Activated CD4-positive, alpha-beta T cell treated with anti-CD3 and anti-CD28 coated beads for 4 hours (primary cell): ENCODE results near the gene SCUBE3.

Experiments
- DNase-seq, 2 donors: peaks; one replicate each; pipeline ENCODE4 v3.0.0-alpha.2; 2020

SCUBE3 gene

GRCh38 chr6:35181933-35182612, 31.7 kb upstream of the SCUBE3 start:
- DNase-seq: no peak

DNA sequence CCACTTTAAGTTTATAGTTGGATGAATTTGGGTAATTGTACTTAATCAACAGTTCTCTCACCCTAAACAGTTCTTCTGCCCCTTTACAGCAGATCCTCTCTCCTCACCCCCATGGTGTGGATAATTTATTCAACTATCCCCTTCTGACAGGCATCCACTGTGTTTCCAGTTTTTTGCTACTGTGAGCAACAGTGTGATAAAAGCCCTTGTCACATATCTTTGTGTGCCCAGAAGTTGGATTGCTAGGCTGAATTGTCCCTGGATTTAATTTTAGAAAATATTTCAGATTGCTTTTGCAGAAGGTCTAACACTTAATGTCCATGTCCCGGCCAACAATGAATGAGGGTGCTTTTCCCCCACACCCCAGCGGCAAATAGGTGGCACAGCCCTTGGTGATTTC, 30.5 kb upstream of the SCUBE3 start:
- no peak for DNase-seq

DNA sequence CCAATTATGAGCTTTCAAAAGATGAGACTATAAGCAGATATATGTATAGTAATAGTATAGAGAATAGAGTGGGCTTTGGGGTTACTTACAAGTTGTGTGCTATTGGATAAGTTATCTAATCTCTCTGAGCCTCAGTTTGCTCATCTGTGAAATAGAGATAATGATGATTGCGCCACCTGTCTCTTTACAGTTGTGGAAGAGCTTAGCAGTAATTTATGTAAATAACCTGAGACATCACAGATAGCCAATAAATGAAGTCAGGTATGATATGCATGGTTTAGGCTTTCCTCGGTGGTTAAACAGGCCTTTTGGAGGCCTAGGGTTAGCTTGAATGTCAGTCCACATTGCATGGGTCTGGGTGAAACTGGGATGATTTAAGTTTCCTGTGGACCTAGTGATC, 29.8 kb upstream of the SCUBE3 start:
- no peak for DNase-seq

- DNase-seq: no peak
Measured at GRCh38 chr6:35184580-35185301, 29.0 kb upstream of the SCUBE3 start.

DNA sequence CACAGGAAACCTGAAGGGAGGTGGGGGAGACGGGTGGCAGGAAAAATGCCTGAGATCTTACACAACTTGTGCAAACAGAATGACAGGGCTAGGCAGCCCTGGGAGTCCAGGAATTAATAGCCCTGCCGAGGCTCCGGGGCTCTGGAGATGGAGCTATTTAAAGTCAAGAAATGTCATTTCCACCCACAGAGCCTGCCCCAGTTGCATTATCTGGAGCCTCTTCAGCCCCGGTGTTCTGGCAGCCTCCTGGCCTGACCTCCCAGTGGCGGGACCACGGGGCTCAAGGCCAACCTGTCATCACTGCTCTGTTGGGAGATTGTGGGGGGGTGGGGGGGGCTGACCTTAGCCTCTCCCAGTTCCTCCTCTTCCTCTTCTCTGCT, 28.5 kb upstream of the SCUBE3 start:
- no peak for DNase-seq

GRCh38 chr6:35185971-35186370, 27.8 kb upstream of the SCUBE3 start:
- no peak for DNase-seq

DNA sequence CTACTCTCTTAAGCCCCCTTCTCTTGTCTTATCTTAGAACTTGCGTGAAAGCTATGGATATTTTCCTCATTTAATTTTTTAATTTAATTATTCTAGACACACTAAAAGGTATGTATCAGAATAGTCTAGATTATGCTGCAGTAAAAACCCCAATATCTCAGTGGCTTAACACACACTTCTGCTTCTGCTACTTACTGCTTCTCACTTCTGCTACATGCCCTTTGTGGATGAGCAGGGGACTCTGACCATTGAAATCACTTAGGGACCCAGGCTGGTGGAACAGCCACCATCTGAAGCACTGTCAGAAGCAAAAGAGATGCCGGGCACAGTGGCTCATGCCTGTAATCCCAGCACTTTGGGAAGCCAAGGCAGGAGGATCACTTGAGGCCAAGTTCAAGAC, 27.2 kb upstream of the SCUBE3 start:
- DNase-seq: no peak

DNA sequence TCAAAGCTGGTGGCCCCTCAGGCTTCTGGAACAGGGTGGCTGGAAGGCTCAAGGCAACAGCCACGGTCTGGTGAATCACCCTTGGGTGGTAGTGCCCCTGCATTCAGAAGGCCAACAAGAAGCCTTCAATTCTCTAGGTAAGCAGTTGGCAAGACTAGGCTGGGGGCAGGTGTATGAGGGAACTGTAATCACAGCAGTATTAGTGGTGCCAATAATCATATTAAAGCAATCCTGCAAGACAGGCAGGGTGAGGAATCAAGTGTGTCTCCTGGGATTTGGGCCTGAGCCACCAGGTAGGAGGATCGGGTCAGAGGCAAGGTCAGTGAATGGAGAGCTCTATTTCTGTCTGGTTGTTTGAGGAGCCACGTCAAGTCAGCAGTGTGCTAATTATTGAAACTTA, 24.9 kb upstream of the SCUBE3 start:
- no peak for DNase-seq

DNA sequence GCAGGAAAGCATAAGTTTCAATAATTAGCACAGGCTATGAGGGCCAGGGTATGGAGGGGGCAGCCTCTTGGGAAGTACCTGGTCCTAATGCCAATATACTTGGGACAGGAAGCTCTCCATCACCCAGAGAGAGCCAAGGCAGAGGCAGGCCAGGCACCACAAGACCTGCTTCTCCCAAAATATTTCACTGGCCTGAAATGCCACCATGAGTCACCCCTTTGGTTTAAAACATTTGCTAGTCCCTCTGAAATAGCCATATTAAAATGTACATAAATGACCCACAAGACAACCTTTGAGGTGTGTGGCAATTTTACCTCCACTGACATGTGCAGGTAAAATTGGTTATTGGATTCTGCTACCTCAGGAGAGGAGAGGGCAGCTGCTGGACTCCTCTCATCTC, 23.4 kb upstream of the SCUBE3 start:
- no peak for DNase-seq

DNA sequence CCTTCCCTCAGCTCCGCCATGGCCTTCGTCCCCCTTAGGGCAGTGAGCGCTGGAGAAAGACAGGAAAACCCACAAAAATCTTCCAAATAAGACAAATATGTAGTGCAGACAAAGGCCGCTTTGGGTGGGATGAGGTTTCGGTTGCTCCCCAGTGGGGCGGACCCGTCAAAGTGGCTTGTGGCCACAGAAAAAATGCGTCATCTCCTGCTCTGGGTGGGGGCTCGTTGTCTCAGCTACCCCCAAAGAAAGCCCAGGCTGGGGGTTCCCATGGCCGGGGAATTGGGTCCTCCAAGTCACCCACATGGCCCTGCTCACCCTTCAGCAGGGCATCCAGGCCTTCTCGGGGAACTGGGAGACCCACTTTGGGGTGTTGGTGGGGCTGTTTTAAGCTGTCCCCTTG, 21.9 kb upstream of the SCUBE3 start:
- no peak for DNase-seq

DNA sequence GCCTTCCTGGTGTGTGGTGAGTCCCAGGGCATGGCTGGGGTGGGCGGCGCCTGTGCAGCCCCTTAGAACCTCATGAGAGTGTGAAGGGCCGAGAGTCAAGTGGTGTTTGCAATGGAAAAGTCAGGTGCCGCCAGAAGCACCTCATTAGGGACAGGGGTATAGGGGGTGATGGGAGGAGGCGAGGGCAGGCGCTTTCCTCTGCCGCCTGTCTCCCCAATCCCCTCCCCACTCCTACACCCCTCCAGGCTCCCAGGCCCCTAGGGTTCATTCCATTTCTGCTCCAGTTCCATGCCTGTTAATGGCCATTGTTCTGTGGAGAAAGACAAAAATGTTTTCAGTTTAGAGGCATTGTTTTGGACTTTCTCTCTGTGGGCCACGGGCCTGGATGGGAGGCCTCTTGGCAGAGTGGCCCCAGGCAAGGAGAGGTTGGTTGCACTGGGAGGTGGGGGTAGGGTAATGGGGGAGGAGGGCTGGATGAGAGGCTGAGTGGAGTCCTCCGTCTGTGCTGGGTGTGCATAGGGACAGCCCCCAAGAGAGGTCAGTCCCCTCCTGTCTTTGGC, 21.4 kb upstream of the SCUBE3 start:
- DNase-seq: no peak

DNA sequence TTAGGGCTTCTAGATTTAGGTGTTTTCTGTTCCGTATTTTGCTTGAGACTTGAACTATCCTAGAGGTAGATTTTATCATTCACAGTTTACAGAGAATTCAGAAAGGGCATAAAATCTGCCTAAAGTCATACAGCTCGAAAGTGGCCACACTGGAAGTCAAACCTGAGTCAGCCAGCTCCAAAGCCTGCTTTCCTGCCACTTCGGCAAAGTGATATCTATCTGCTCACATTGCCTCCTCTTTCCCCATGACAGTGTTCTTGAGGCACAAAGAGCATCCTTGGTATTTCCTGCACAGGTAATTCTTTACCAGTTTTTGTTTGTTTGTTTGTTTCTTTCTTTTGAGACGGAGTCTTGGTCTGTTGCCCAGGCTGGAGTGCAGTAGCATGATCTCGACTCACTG, 19.4 kb upstream of the SCUBE3 start:
- no peak for DNase-seq

- DNase-seq: no peak
Measured at GRCh38 chr6:35195120-35195780, 18.5 kb upstream of the SCUBE3 start.

DNA sequence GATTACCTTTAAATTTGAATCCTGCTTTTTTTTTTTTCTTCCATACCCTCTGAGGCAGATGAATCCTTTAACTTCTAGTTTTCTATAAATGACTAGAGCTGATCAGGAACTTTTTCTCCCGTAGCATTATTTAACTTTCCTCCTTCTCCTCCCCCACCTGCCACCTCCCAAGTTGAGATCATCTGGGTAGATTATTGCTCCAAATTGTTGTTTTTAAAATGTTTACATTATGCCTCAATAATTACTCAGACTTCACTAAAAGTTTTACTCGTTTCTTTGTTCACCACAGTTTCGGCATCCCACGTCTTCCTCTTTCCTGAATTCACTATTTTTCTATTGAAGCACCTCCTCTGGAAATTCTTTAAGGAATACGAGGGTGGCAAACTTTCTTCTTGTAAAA, 16.6 kb upstream of the SCUBE3 start:
- DNase-seq: no peak

DNA sequence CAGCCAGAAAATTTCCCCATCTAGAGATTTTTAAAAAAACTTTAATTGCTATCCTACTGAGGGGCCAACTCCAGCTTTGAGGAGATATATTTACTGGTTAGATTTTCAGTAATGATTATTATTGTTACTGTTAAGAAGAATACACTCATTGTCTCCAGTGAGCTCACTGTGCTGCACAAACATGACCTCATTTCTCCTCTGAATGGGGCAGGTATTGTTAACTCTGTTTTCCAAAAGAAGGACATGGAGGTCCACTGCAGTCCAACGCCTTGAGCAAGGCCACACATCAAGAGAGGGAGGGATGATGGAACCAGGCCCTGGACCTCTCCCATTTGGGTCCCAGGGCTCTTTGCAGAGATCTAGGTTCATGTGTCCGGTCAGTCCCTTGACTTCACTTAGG, 13.9 kb upstream of the SCUBE3 start:
- DNase-seq: no peak

- DNase-seq: no peak
Measured at GRCh38 chr6:35202066-35202546, 11.7 kb upstream of the SCUBE3 start.

DNA sequence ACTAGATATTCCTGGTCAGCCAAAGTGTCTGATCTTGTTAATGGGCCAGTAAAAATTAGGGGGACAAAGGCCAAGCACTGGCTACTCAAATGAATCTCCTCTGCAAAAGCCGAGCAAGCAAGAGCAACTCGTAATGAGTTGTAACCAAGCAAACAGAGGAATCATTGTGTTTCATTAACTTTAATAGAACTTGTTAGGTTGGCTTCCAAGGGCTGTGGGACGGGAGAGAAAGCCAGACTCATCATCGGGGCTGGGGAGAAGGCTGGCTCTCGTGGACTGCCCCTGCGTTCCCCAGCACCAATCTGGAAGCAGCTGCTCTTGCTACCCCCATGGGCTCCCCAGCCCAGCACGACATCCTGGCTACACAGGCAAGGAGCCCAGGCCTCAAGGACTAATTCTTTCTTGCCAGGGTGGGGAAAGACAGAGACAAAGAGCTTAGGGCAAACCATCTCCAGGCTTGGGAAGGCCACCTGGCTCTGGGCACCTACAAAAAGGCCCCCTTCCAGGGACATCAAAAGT, 10.5 kb upstream of the SCUBE3 start:
- DNase-seq: no peak

- no peak for DNase-seq
Measured at GRCh38 chr6:35203680-35204079, 10.1 kb upstream of the SCUBE3 start.

GRCh38 chr6:35206346-35206745, 7.4 kb upstream of the SCUBE3 start:
- no peak for DNase-seq

- no peak for DNase-seq
Measured at GRCh38 chr6:35208419-35208818, 5.3 kb upstream of the SCUBE3 start.

DNA sequence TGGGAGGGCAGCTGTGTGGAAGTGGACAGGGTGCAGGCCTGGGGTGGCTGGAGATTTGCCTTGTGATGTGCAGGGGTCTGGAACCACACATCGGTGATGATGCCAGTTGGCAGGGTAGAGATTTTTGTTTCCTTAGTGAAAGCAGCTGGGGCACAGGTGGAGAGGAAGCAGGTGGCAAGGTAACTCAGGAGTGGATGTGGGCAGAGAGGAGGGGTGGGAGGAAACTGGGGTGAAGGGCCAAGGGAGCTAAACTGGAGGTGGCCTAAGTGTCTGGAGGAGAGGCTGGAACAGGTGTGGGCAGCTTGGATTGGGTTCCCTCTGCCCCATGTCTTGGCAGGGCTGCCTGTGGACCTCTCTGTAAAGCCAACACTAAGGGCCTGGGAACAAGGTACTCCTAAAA, 4.7 kb upstream of the SCUBE3 start:
- no peak for DNase-seq

DNA sequence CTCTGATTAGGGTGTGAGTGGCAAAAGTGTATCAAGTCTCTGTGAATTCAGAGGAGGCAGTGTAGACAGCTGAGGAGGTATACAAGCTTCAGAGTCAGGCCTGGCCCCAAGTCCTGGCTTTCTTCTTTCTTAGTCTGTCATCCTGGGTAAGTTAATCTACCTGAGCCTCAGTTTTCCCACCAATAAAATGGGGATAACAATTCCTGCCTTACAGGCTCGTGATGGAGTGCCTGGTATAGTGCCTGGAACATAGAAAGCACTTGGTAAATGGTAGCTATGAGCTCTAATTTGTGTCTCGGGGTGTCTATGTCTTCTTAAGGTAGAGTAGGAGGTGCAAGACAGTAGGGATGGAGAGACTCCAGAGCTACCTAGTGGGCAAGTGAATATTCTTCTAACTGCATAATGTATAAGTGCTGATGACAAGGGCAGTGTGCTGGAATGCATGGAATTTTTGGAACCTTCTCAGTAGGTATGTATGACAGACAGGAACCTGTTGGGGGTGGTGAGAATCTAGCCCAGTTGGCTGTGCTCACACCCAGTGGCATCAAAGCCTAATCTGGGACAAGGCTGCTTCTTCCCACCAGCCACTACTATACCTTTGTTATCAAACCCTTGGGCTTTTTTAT, 4.0 kb upstream of the SCUBE3 start:
- DNase-seq: no peak

GRCh38 chr6:35213298-35213791, 411 bp upstream of the SCUBE3 start:
- DNase-seq: no peak
